ENCODE measurements around the gene USP40. TPM values are rescaled to one million over a fixed set of nuclear protein-coding genes. Genes with fewer than 3 reads are reported as not detected.

The USP40 gene
- total and polyA plus RNA-seq, 2 donors (not counting 1 experiment from before 2014, with no cell fraction given): 19.8 to 37.0 TPM

- no peak overlapping the region for H2AFZ ChIP-seq (ENCODE audit: insufficient read depth, low read depth, low read length, poor library complexity, severe bottlenecking)
Observed at GRCh38 chr2:233491326-233491725, 75.3 kb downstream of the USP40 start.

GRCh38 chr2:233490831-233491230, 75.8 kb downstream of the USP40 start:
- no peak for ATAC-seq (ENCODE audit: low read depth)
- H3K9me3 Mint-ChIP-seq (ENCODE audit: insufficient read depth): no peaks in the 10 kb centered on the region
- CTCF ChIA-PET: no interaction called here
- no peaks in the 10 kb centered on the region for H3K27me3 ChIP-seq (replicated peaks in 1 of 4; ENCODE audit: control extremely low read depth in 1 of 4, control insufficient read depth in 3 of 4, insufficient read depth in 4 of 4, low read length in 3 of 4)
- no peak overlapping the region for H3K9ac ChIP-seq (ENCODE audit: low read length)
- no peak overlapping the region for H2AFZ ChIP-seq (ENCODE audit: insufficient read depth, low read depth, low read length, poor library complexity, severe bottlenecking)
- no peak for DNase-seq
- no peak overlapping the region for H3K27ac ChIP-seq (ENCODE audit: low read length in 2 of 2)
- H3K27me3 Mint-ChIP-seq: no peaks in the 10 kb centered on the region
- TF ChIP-seq EZH2 (IDR thresholded peaks at IDR 0.05; ENCODE audit: borderline replicate concordance, insufficient read depth, low read depth, low read length, poor library complexity, severe bottlenecking): no peak
- TF ChIP-seq CTCF (IDR thresholded peaks at IDR 0.05): no peak
- no peak overlapping the region for H3K4me2 ChIP-seq (replicated peaks; ENCODE audit: low read depth, low read length, poor library complexity, severe bottlenecking)
- WGBS (ENCODE audit: insufficient coverage): 100% methylated on average over 4 of the region's 7 CpGs
- no peaks in the 10 kb centered on the region for H3K4me1 ChIP-seq (ENCODE audit: control insufficient read depth in 2 of 2, insufficient read depth in 2 of 2, low read length in 2 of 2)
- no peak overlapping the region for H3K4me3 ChIP-seq (ENCODE audit: control extremely low read depth in 1 of 5, extremely low read depth in 1 of 5, insufficient read depth in 1 of 5, low read depth in 2 of 5, low read length in 4 of 5)
- H3K27ac Mint-ChIP-seq: no peak overlapping the region
- peaks cover 2% of the 10 kb centered on the region for H3K4me1 Mint-ChIP-seq
- H3K4me3 Mint-ChIP-seq: no peak overlapping the region
- no peaks in the 10 kb centered on the region for H4K20me1 ChIP-seq (ENCODE audit: control insufficient read depth, insufficient read depth, low read length, poor library complexity, severe bottlenecking)
- H3K79me2 ChIP-seq (ENCODE audit: control insufficient read depth, insufficient read depth, low read length): no peaks in the 10 kb centered on the region
- peaks cover 6 to 27% of the 10 kb centered on the region in 2 experiments for H3K36me3 ChIP-seq (replicated peaks in 1 of 2; ENCODE audit: control extremely low read depth in 1 of 2, control insufficient read depth in 1 of 2, extremely low read depth in 1 of 2, insufficient read depth in 2 of 2, low read length in 1 of 2)
- intact Hi-C loops (cut with micrococcal nuclease): no loop called here
- H3K9me3 ChIP-seq (ENCODE audit: control extremely low read depth in 1 of 3, control insufficient read depth in 2 of 3, insufficient read depth in 1 of 3, low read length in 2 of 3): no peaks in the 10 kb centered on the region
- POLR2A ChIA-PET: no interaction called here

More at GRCh38 chr2:233491326-233491725, 75.3 kb downstream of the USP40 start:
- H3K9me3 ChIP-seq (ENCODE audit: control extremely low read depth in 1 of 3, control insufficient read depth in 2 of 3, insufficient read depth in 1 of 3, low read length in 2 of 3): no peaks in the 10 kb centered on the region
- H3K9ac ChIP-seq (ENCODE audit: low read length): no peak overlapping the region
- H3K4me3 ChIP-seq (ENCODE audit: control extremely low read depth in 1 of 5, extremely low read depth in 1 of 5, insufficient read depth in 1 of 5, low read depth in 2 of 5, low read length in 4 of 5): no peak overlapping the region
- Mint-ChIP-seq H3K4me3 (no peak overlapping the region), H3K4me1 (peaks cover 2% of the 10 kb centered on the region), H3K9me3 (ENCODE audit: insufficient read depth) (no peaks in the 10 kb centered on the region), H3K27ac (no peak overlapping the region), H3K27me3 (no peaks in the 10 kb centered on the region)
- TF ChIP-seq CTCF (IDR thresholded peaks at IDR 0.05): no peak
- TF ChIP-seq EZH2 (IDR thresholded peaks at IDR 0.05; ENCODE audit: borderline replicate concordance, insufficient read depth, low read depth, low read length, poor library complexity, severe bottlenecking): no peak
- CTCF ChIA-PET: no interaction called here
- no peak overlapping the region for H3K4me2 ChIP-seq (replicated peaks; ENCODE audit: low read depth, low read length, poor library complexity, severe bottlenecking)
- POLR2A ChIA-PET: no interaction called here
- H4K20me1 ChIP-seq (ENCODE audit: control insufficient read depth, insufficient read depth, low read length, poor library complexity, severe bottlenecking): no peaks in the 10 kb centered on the region
- no peak overlapping the region for H3K27ac ChIP-seq (ENCODE audit: low read length in 2 of 2)
- WGBS (ENCODE audit: insufficient coverage): no CpG with 5 or more reads among the region's 3 CpGs
- no peaks in the 10 kb centered on the region for H3K79me2 ChIP-seq (ENCODE audit: control insufficient read depth, insufficient read depth, low read length)
- ATAC-seq (ENCODE audit: low read depth) (no peak), DNase-seq (no peak)
- intact Hi-C loops (cut with micrococcal nuclease): no loop called here
- H3K36me3 ChIP-seq (replicated peaks in 1 of 2; ENCODE audit: control extremely low read depth in 1 of 2, control insufficient read depth in 1 of 2, extremely low read depth in 1 of 2, insufficient read depth in 2 of 2, low read length in 1 of 2): peaks cover 6 to 27% of the 10 kb centered on the region in 2 experiments
- H3K27me3 ChIP-seq (replicated peaks in 1 of 4; ENCODE audit: control extremely low read depth in 1 of 4, control insufficient read depth in 3 of 4, insufficient read depth in 4 of 4, low read length in 3 of 4): no peaks in the 10 kb centered on the region
- H3K4me1 ChIP-seq (ENCODE audit: control insufficient read depth in 2 of 2, insufficient read depth in 2 of 2, low read length in 2 of 2): no peaks in the 10 kb centered on the region

Data from B cell (primary cell).